Ovary (tissue), 9 donors: ENCODE measurements around the gene MAN1C1. TPM values are rescaled to one million over a fixed set of nuclear protein-coding genes. Genes with fewer than 3 reads are reported as not detected.

ENCODE experiments used
- DNase-seq, 5 donors: peaks; one replicate each; pipeline ENCODE4 v3.0.0-alpha.2; 2019 to 2020
- H3K27ac ChIP-seq, 2 donors: fragments of 200-600 bp; one replicate each; pipeline versions ENCODE4 v1.5.1 to v1.8.0; 2019 to 2022
- H3K27me3 ChIP-seq: fragments of 200-600 bp; one replicate; pipeline ENCODE4 v1.8.0; 2022
- H3K36me3 ChIP-seq: fragments of 200-600 bp; sonication (generic); one replicate; pipeline ENCODE4 v1.5.1; 2019
- H3K4me1 ChIP-seq: one replicate; pipeline ENCODE4 v1.8.1; 2013; ENCODE audit warnings: mild to moderate bottlenecking, moderate library complexity; ENCODE audit not compliant: insufficient read depth
- H3K4me3 ChIP-seq: fragments of 200-600 bp; sonication (generic); one replicate; pipeline ENCODE4 v1.5.1; 2017
- H3K9me3 ChIP-seq, 2 donors: fragments of 200-600 bp in 1 of 2; sonication (generic) in 1 of 2; one replicate each; pipeline versions ENCODE4 v1.5.1 to v1.8.1; 2013 to 2019; ENCODE audit warnings: mild to moderate bottlenecking in 1 of 2, moderate library complexity in 1 of 2
- CTCF ChIP-seq, 3 donors: fragments of 450-650 bp in 2 of 3; fragments of 200-600 bp in 1 of 3; IDR thresholded peaks; one replicate each; pipeline versions ENCODE4 v1.5.1 to v1.8.0; 2016 to 2022; ENCODE audit warnings: antibody characterized with exemption in 3 of 3, mild to moderate bottlenecking in 1 of 3
- EP300 ChIP-seq: sonication (generic); formaldehyde crosslinking; IDR thresholded peaks from one replicate; pipeline ENCODE4 v1.6.1; 2017; ENCODE audit warnings: antibody characterized with exemption
- POLR2A ChIP-seq: fragments of 450-650 bp; IDR thresholded peaks from one replicate; pipeline ENCODE4 v1.6.1; 2017; ENCODE audit warnings: antibody characterized with exemption, mild to moderate bottlenecking, moderate library complexity
- WGBS, 3 donors: extraction: QIAGEN DNeasy Blood & Tissue Kit in 1 of 3; methylation state at CpG; one replicate each; pipeline versions ENCODE4 v1.1.5 to v1.1.7; 2013 to 2017; 5-methylcytosine and 5-hydroxymethylcytosine counted together
- intact Hi-C, 4 donors: fragments of 100-400 bp; cut with DNase I; formaldehyde crosslinking; loops; one replicate each; pipeline versions ENCODE4 v1.11.0 to v1.15.1; 2022 to 2023
- polyA plus RNA-seq, 2 donors: library from polyadenylated mRNA; stranded (reverse); fragments of 200-250 nt in 1 of 2; fragments of 350-450 nt in 1 of 2; fragmentation: Illumina TruSeq in 1 of 2; extraction: RNeasy Lipid Tissue Mini Kit (QIAGEN cat#74804) in 1 of 2; gene quantifications; one replicate each; pipeline ENCODE4 v1.2.3, GENCODE V29; 2013 to 2014
- total RNA-seq, 7 donors: library from RNA; depleted of rRNA in 2 of 7; stranded (reverse); fragments of >200 nt in 2 of 7; fragmentation: NEBNext Ultra II Directional in 3 of 7; extraction: Animal tissue kit (Norgen Biotek cat#: 25700) in 3 of 7; gene quantifications; one replicate each; pipeline versions ENCODE4 v1.1.0 to v1.2.4, GENCODE V29; 2016 to 2023
- donor health status: DM: no; HTN: no; CAD: no; lungs with moderate emphysema.
- donor health status: DM: no; HTN: no; CAD: no.
- donor health status: Bipolar disorder and iron deficiency.
- donor health status: DM: yes; HTN: yes; CAD: no.
- donor health status: DM: no; HTN: no; CAD: no.
- donor health status: DM: yes; HTN: yes; CAD: no.

The MAN1C1 gene
- total and polyA plus RNA-seq, 9 donors, result 18.0 to 59.2 (median 33.1) TPM

- peaks cover 5% of the 10 kb centered on the region for H3K4me1 ChIP-seq
- TF ChIP-seq EP300 (no peak), CTCF (IDR thresholded peaks at IDR 0.05) (no peak), POLR2A (no peak)
- intact Hi-C loops, result loop anchor here in 3 of 4 donors (5.0 to 10.0 kb wide), 6 partner anchors 55 to 1388 kb away; partner anchors contain the start of genes PAFAH2 (in 1 of the 3) and STPG1 (in 1 of the 3)
- H3K27me3 ChIP-seq, result no peaks in the 10 kb centered on the region
- no peaks in the 10 kb centered on the region for H3K36me3 ChIP-seq
- 1 to 2% (median 1%) methylated on average over 38 to 91 of the region's 91 CpGs for WGBS, 3 donors
- H3K27ac ChIP-seq, result peak within 1 kb of the TSS; percentile 58 to 59
- peak within 1 kb of the TSS; percentile 47 for H3K4me3 ChIP-seq
- no peaks in the 10 kb centered on the region for H3K9me3 ChIP-seq
- DNase-seq, result peak; percentile 52 to 79 (median 78)
Observed at GRCh38 chr1:25799935-25800702, 183.5 kb downstream of the MAN1C1 start, which contains the start of gene SELENON. SELENON (plus strand) TSS chr1:25800193; CDS start chr1:25800231, 38 bp downstream.

DNA sequence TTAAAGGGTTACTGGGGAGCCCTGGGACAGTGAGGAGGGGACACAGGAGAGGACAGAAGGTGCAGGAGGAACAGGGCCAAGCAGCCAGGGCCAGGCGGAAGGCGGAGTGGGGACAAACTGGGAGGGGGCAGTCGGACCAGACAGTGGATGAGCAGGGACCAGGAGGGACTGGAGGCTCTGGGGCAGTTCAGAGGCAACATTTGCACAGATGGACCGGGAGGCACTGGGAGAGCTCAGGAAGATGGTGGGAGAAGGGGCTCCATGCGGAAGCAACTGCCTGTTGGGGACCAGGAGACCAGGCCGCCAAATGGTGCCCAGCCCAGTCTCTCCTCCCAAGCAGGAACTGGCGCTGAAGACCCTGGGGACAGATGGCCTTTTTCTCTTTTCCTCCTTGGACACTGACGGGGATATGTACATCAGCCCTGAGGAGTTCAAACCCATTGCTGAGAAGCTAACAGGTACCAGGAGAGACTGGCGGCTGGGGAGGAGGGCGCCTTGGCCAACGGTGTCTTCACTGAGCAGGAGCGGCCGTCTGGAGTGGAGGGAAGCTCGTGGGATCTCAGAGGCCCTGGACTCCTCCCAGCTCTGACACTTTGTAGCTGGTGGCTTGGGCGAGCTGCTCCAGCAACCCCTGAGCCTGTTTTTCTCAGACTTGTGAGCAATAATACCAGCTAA, 184.2 kb downstream of the MAN1C1 start:
- 53 to 68% (median 60%) methylated on average over 15 of the region's 15 CpGs for WGBS, 3 donors
- Histone ChIP-seq H3K4me3 (peak overlapping the region; percentile 47), H3K27me3 (no peaks in the 10 kb centered on the region), H3K4me1 (peaks cover 5% of the 10 kb centered on the region), H3K27ac (peak overlapping the region; percentile 18 to 58), H3K36me3 (no peaks in the 10 kb centered on the region), H3K9me3 (no peaks in the 10 kb centered on the region)
- intact Hi-C loops, result loop anchor here in 1 of 4 donors (10.0 kb wide), 1 partner anchor 194 kb away; the partner anchor contains the start of gene PAFAH2
- peak in 1 of 5 donors; percentile 36 for DNase-seq
- TF ChIP-seq CTCF (IDR thresholded peaks at IDR 0.05), result no peak
- no peak for TF ChIP-seq POLR2A
- TF ChIP-seq EP300, result no peak

GRCh38 chr1:25802915-25803314, 186.3 kb downstream of the MAN1C1 start:
- Histone ChIP-seq H3K27me3 (no peaks in the 10 kb centered on the region), H3K4me3 (no peak overlapping the region), H3K27ac (no peak overlapping the region), H3K36me3 (no peaks in the 10 kb centered on the region), H3K9me3 (no peaks in the 10 kb centered on the region), H3K4me1 (peaks cover 5% of the 10 kb centered on the region)
- 70 to 75% (median 71%) methylated on average over 6 of the region's 6 CpGs for WGBS, 3 donors
- no peak for DNase-seq
- intact Hi-C loops, result loop anchor here in 1 of 4 donors (10.0 kb wide), 1 partner anchor 192 kb away; the partner anchor contains the start of gene PAFAH2
- no peak for TF ChIP-seq EP300
- TF ChIP-seq POLR2A, result no peak
- TF ChIP-seq CTCF (IDR thresholded peaks at IDR 0.05), result no peak

DNA sequence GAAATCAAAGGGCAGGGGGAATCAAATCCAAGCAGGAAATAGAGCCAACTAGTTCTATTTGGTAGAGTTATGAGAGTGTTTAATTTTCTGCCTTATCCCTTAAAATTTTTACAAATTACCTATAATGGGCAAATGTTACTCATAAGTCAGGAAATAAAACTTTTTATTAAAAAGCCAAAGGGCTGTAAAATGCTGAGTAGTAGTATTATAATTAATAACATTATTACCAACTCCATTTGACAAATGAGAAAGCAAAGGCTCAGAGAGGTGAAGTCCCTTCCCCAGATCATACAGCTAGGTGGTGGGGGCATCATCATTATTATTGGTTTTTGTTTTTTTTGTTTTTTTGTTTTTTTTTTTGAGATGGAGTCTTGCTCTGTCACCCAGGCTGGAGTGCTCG, 186.8 kb downstream of the MAN1C1 start:
- Histone ChIP-seq H3K9me3 (no peaks in the 10 kb centered on the region), H3K36me3 (no peaks in the 10 kb centered on the region), H3K27me3 (no peaks in the 10 kb centered on the region), H3K27ac (no peak overlapping the region), H3K4me1 (peaks cover 5% of the 10 kb centered on the region), H3K4me3 (no peak overlapping the region)
- no peak for DNase-seq
- no peak for TF ChIP-seq EP300
- no peak for TF ChIP-seq CTCF (IDR thresholded peaks at IDR 0.05)
- no peak for TF ChIP-seq POLR2A
- intact Hi-C loops, result loop anchor here in 1 of 4 donors (10.0 kb wide), 1 partner anchor 191 kb away; the partner anchor contains the start of gene PAFAH2
- WGBS, 3 donors, result 93 to 100% (median 93%) methylated on average over 1 of the region's 1 CpG
